22Rv1 (cell line): Measurements from ENCODE around the gene NPHP4.

ENCODE experiments used
- ZFX ChIP-seq: fragments of 450-650 bp; IDR thresholded peaks from 2 replicates; pipeline ENCODE4 v1.6.1; 2017; ENCODE audit warnings: antibody characterized with exemption, borderline replicate concordance
- TF ChIP-seq, protein P1 (sequence below): fragments of 450-650 bp; IDR thresholded peaks from 2 replicates; pipeline ENCODE4 v1.5.1; 2017; ENCODE audit warnings: mild to moderate bottlenecking

DNA sequence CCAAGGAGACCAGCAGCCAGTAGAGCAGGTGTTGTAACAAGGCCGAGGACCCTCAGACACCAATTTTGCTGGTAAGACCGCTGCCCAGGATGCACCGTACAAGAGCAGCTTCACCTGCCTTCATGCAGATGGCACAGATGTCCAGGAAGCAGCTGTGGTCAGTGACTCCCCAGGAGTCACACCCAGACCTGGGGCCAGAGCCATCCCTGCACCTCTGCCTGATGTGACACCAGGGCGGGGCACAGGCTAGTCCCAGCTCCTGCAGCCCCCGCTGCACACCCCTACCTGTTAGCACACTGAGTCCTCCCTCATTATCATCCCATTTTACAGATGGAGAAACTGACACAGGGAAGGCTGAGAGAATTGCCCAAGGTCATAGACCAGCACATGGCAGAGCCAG lies 37.1 kb upstream of the NPHP4 start:
- TF ChIP-seq, protein P1, sequence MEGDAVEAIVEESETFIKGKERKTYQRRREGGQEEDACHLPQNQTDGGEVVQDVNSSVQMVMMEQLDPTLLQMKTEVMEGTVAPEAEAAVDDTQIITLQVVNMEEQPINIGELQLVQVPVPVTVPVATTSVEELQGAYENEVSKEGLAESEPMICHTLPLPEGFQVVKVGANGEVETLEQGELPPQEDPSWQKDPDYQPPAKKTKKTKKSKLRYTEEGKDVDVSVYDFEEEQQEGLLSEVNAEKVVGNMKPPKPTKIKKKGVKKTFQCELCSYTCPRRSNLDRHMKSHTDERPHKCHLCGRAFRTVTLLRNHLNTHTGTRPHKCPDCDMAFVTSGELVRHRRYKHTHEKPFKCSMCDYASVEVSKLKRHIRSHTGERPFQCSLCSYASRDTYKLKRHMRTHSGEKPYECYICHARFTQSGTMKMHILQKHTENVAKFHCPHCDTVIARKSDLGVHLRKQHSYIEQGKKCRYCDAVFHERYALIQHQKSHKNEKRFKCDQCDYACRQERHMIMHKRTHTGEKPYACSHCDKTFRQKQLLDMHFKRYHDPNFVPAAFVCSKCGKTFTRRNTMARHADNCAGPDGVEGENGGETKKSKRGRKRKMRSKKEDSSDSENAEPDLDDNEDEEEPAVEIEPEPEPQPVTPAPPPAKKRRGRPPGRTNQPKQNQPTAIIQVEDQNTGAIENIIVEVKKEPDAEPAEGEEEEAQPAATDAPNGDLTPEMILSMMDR, result no peak
- no peak for TF ChIP-seq ZFX
